ENCODE results near the gene NDUFC2.

The NDUFC2 gene

DNA sequence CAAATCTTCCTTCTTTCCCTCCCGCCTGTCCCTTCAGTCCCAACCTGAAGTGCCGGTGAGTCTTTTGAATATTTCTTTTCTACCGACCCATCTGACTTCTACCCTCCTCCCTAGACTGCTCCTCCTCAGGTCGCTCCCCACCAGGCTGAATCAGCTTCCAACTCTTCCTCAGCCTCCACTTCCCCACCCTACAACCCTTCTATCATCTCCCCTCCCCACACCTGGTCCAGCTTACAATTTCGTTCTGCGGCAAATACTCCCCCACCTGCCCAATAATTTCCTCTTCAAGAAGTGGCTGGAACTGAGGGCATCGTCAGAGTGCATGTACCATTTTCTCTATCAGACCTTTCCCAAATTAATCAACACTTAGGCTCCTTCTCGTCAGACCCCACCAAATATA is 2.5 kb upstream of the NDUFC2 start:
- H2BK120ac ChIP-seq (ENCODE audit: low read depth, low read length), result no peak overlapping the region
- WGBS, result 93% methylated on average over 8 of the region's 8 CpGs

DNA sequence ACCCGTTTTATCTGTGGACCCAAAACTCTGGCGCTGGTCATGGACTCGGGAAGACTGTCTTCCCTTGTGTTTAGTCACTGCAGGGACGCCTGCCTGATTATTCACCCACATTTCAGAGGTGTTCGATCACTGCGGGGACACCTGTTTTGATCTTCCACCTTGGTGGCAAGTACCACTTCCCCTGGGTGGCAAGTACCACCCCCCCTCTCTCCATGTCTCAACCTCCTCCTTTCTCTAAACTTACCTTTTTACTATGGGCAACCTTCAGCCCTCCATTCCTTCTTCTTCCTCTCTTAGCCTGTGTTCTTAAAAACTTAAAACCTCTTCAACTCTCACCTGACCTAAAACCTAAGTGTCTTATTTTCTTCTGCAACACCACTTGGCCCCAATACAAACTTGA is 1.9 kb upstream of the NDUFC2 start:
- Histone ChIP-seq H3K23ac (ENCODE audit: low read length in 2 of 2) (no peak overlapping the region), H3K4me2 (ENCODE audit: low read length, poor library complexity, severe bottlenecking) (no peak overlapping the region), H3K36me3 (ENCODE audit: control insufficient read depth in 1 of 2, insufficient read depth in 2 of 2, low read depth in 1 of 2, low read length in 2 of 2) (peaks cover 2 to 3% of the 10 kb centered on the region in 2 experiments), H3K79me1 (replicated peaks; ENCODE audit: low read length, poor library complexity, severe bottlenecking) (no peaks in the 10 kb centered on the region), H3K9me3 (ENCODE audit: control insufficient read depth, low read length) (no peaks in the 10 kb centered on the region), H3K4ac (ENCODE audit: low read depth in 1 of 2, low read length in 2 of 2) (no peak overlapping the region), H4K91ac (ENCODE audit: low read length) (no peak overlapping the region), H3K27ac (ENCODE audit: low read length, poor library complexity, severe bottlenecking) (no peak overlapping the region), H4K8ac (ENCODE audit: low read length) (no peak overlapping the region), H2BK15ac (ENCODE audit: low read depth, poor library complexity, severe bottlenecking) (no peak overlapping the region), H2AFZ (ENCODE audit: low read depth, low read length) (no peak overlapping the region), H2BK120ac (ENCODE audit: low read depth, low read length) (no peak overlapping the region), H2BK12ac (ENCODE audit: low read length in 2 of 2) (no peak overlapping the region), H3K27me3 (ENCODE audit: control insufficient read depth in 1 of 2, insufficient read depth in 1 of 2, low read length in 2 of 2) (no peaks in the 10 kb centered on the region), H2BK5ac (ENCODE audit: low read depth, low read length, poor library complexity, severe bottlenecking) (no peak overlapping the region), H3K4me3 (ENCODE audit: insufficient read depth in 1 of 2, low read depth in 1 of 2, low read length in 2 of 2) (no peak overlapping the region), H3K14ac (ENCODE audit: low read length in 2 of 2) (no peak overlapping the region), H3K4me1 (ENCODE audit: control insufficient read depth, insufficient read depth, low read depth, low read length) (peaks cover 11% of the 10 kb centered on the region), H3K18ac (ENCODE audit: low read depth in 1 of 2, low read length in 2 of 2) (no peak overlapping the region), H3K9ac (ENCODE audit: low read length) (no peak overlapping the region), H2AK5ac (ENCODE audit: low read length, severe bottlenecking) (no peak overlapping the region)
- 93% methylated on average over 6 of the region's 6 CpGs for WGBS
- DNase-seq, result no peak

More for the DNA sequence above, 2.5 kb upstream of the NDUFC2 start:
- Histone ChIP-seq H2BK5ac (ENCODE audit: low read depth, low read length, poor library complexity, severe bottlenecking) (no peak overlapping the region), H3K14ac (ENCODE audit: low read length in 2 of 2) (no peak overlapping the region), H3K79me1 (replicated peaks; ENCODE audit: low read length, poor library complexity, severe bottlenecking) (no peaks in the 10 kb centered on the region), H3K36me3 (ENCODE audit: control insufficient read depth in 1 of 2, insufficient read depth in 2 of 2, low read depth in 1 of 2, low read length in 2 of 2) (peaks cover 0 to 2% of the 10 kb centered on the region in 2 experiments), H3K18ac (ENCODE audit: low read depth in 1 of 2, low read length in 2 of 2) (no peak overlapping the region), H3K27me3 (ENCODE audit: control insufficient read depth in 1 of 2, insufficient read depth in 1 of 2, low read length in 2 of 2) (no peaks in the 10 kb centered on the region), H4K8ac (ENCODE audit: low read length) (no peak overlapping the region), H2AFZ (ENCODE audit: low read depth, low read length) (no peak overlapping the region), H2BK12ac (ENCODE audit: low read length in 2 of 2) (no peak overlapping the region), H4K91ac (ENCODE audit: low read length) (no peak overlapping the region), H3K4me1 (ENCODE audit: control insufficient read depth, insufficient read depth, low read depth, low read length) (peaks cover 11% of the 10 kb centered on the region), H2AK5ac (ENCODE audit: low read length, severe bottlenecking) (no peak overlapping the region), H3K4ac (ENCODE audit: low read depth in 1 of 2, low read length in 2 of 2) (no peak overlapping the region), H2BK15ac (ENCODE audit: low read depth, poor library complexity, severe bottlenecking) (no peak overlapping the region), H3K9me3 (ENCODE audit: control insufficient read depth, low read length) (no peaks in the 10 kb centered on the region), H3K4me2 (ENCODE audit: low read length, poor library complexity, severe bottlenecking) (no peak overlapping the region), H3K27ac (ENCODE audit: low read length, poor library complexity, severe bottlenecking) (no peak overlapping the region), H3K23ac (ENCODE audit: low read length in 2 of 2) (no peak overlapping the region), H3K4me3 (ENCODE audit: insufficient read depth in 1 of 2, low read depth in 1 of 2, low read length in 2 of 2) (no peak overlapping the region), H3K9ac (ENCODE audit: low read length) (no peak overlapping the region)
- DNase-seq, result no peak

DNA sequence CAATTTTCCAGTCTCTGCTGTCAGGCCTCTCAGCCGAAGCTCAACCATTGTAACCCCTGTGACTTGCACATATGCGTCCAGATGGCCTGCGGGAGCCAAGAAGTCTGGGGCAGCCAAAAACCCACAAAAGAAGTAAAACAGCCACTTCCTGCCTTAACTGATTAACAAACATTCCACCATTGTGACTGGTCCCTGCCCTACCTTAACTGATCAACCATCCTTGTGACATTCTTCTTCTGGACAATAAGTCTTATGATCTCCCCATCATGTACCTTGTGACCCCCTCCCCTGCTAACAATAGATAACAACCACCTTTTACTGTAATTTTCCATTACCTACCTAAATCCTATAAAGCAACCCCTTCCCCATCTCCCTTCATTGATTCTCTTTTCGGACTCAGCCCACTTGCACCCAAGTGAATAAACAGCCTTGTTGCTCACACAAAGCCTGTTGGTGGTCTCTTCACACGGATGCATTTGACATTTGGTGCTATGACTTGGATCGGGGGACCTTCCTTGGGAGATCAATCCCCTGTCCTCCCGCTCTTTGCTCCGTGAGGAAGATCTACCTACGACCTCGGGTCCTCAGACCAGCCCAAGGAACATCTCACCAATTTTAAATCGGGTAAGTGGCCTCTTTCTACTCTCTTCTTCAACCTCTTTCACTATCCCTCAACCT is 1.3 kb upstream of the NDUFC2 start:
- H3K18ac ChIP-seq (ENCODE audit: low read depth in 1 of 2, low read length in 2 of 2), result no peak overlapping the region
- no peak overlapping the region for H3K4me2 ChIP-seq (ENCODE audit: low read length, poor library complexity, severe bottlenecking)
- no peak overlapping the region for H3K9ac ChIP-seq (ENCODE audit: low read length)
- no peak overlapping the region for H3K4me3 ChIP-seq (ENCODE audit: insufficient read depth in 1 of 2, low read depth in 1 of 2, low read length in 2 of 2)
- no peak overlapping the region for H2AK5ac ChIP-seq (ENCODE audit: low read length, severe bottlenecking)
- whole genome bisulfite sequencing, result 90% methylated on average over 11 of the region's 11 CpGs
- no peak overlapping the region for H3K27ac ChIP-seq (ENCODE audit: low read length, poor library complexity, severe bottlenecking)
- H3K36me3 ChIP-seq (ENCODE audit: control insufficient read depth in 1 of 2, insufficient read depth in 2 of 2, low read depth in 1 of 2, low read length in 2 of 2), result peaks cover 2 to 3% of the 10 kb centered on the region in 2 experiments
- no peak overlapping the region for H3K23ac ChIP-seq (ENCODE audit: low read length in 2 of 2)
- H4K91ac ChIP-seq (ENCODE audit: low read length), result no peak overlapping the region
- no peaks in the 10 kb centered on the region for H3K79me1 ChIP-seq (replicated peaks; ENCODE audit: low read length, poor library complexity, severe bottlenecking)
- H2BK5ac ChIP-seq (ENCODE audit: low read depth, low read length, poor library complexity, severe bottlenecking), result no peak overlapping the region
- H3K9me3 ChIP-seq (ENCODE audit: control insufficient read depth, low read length), result no peaks in the 10 kb centered on the region
- no peaks in the 10 kb centered on the region for H3K27me3 ChIP-seq (ENCODE audit: control insufficient read depth in 1 of 2, insufficient read depth in 1 of 2, low read length in 2 of 2)
- H3K4ac ChIP-seq (ENCODE audit: low read depth in 1 of 2, low read length in 2 of 2), result no peak overlapping the region
- no peak overlapping the region for H3K14ac ChIP-seq (ENCODE audit: low read length in 2 of 2)
- H3K4me1 ChIP-seq (ENCODE audit: control insufficient read depth, insufficient read depth, low read depth, low read length), result peaks cover 11% of the 10 kb centered on the region
- DNase-seq, result peak; percentile 69
- H2BK12ac ChIP-seq (ENCODE audit: low read length in 2 of 2), result no peak overlapping the region
- H2AFZ ChIP-seq (ENCODE audit: low read depth, low read length), result no peak overlapping the region
- peak overlapping the region; percentile 68 for H4K8ac ChIP-seq (ENCODE audit: low read length)
- no peak overlapping the region for H2BK120ac ChIP-seq (ENCODE audit: low read depth, low read length)
- no peak overlapping the region for H2BK15ac ChIP-seq (ENCODE audit: low read depth, poor library complexity, severe bottlenecking)

DNA sequence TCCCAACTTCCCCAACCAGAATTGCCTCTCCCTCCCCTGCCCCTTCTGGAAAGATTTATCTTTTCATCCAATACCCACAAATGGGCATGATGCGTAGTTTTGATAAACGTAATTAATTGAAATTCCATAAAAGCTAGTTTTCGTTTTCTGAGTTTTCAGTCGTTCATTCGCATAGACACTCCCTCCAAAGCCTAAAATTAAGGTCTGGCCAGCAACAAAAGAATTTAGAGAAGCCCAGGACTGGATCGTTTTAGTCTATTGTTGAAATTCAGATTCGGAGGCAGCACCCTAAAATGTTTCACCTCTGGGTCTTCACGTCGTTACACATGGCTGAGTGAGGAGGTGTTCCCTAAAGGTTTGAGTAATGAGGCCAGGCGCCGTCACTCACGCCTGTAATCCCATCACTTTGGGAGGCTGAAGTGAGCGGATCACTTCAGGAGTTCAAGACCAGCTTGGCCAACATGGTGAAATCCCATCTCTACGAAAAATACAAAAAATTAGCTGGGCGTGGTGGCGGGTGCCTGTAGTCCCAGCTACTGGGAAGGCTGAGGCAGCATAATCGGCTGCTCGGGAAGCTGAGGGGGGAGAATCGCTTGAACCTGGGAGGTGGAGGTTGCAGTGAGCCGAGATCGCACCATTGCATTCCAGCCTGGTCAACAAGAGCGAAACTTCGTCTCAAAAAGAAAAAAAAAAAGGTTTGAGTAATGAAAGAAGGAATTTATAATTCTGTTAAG is 589 bp upstream of the NDUFC2 start:
- no peak for DNase-seq
- Histone ChIP-seq H4K91ac (ENCODE audit: low read length) (peak overlapping the region; percentile 31), H3K4me2 (ENCODE audit: low read length, poor library complexity, severe bottlenecking) (peak overlapping the region; percentile 77), H2BK12ac (ENCODE audit: low read length in 2 of 2) (no peak overlapping the region), H3K4me1 (ENCODE audit: control insufficient read depth, insufficient read depth, low read depth, low read length) (peaks cover 11% of the 10 kb centered on the region), H3K27ac (ENCODE audit: low read length, poor library complexity, severe bottlenecking) (peak overlapping the region; percentile 92), H4K8ac (ENCODE audit: low read length) (peak overlapping the region; percentile 91), H2BK120ac (ENCODE audit: low read depth, low read length) (no peak overlapping the region), H3K14ac (ENCODE audit: low read length in 2 of 2) (peak overlapping the region in 1 of 2 experiments; percentile 41), H3K9ac (ENCODE audit: low read length) (peak overlapping the region; percentile 96), H3K18ac (ENCODE audit: low read depth in 1 of 2, low read length in 2 of 2) (peak overlapping the region; percentile 66 to 82), H2BK5ac (ENCODE audit: low read depth, low read length, poor library complexity, severe bottlenecking) (no peak overlapping the region), H3K79me1 (replicated peaks; ENCODE audit: low read length, poor library complexity, severe bottlenecking) (no peaks in the 10 kb centered on the region), H3K4ac (ENCODE audit: low read depth in 1 of 2, low read length in 2 of 2) (peak overlapping the region in 1 of 2 experiments; percentile 82), H3K4me3 (ENCODE audit: insufficient read depth in 1 of 2, low read depth in 1 of 2, low read length in 2 of 2) (peak overlapping the region; percentile 92 to 93), H3K27me3 (ENCODE audit: control insufficient read depth in 1 of 2, insufficient read depth in 1 of 2, low read length in 2 of 2) (no peaks in the 10 kb centered on the region), H3K23ac (ENCODE audit: low read length in 2 of 2) (no peak overlapping the region), H2AFZ (ENCODE audit: low read depth, low read length) (peak overlapping the region; percentile 74), H2BK15ac (ENCODE audit: low read depth, poor library complexity, severe bottlenecking) (no peak overlapping the region), H2AK5ac (ENCODE audit: low read length, severe bottlenecking) (no peak overlapping the region), H3K36me3 (ENCODE audit: control insufficient read depth in 1 of 2, insufficient read depth in 2 of 2, low read depth in 1 of 2, low read length in 2 of 2) (peaks cover 2 to 3% of the 10 kb centered on the region in 2 experiments), H3K9me3 (ENCODE audit: control insufficient read depth, low read length) (no peaks in the 10 kb centered on the region)
- WGBS, result 75% methylated on average over 23 of the region's 23 CpGs

All from mesenchymal stem cell (in vitro differentiated cells and primary cell).